Type B pancreatic cell (in vitro differentiated cells): ENCODE measurements around the gene CMKLR1. TPM values are rescaled to one million over a fixed set of nuclear protein-coding genes. Genes with fewer than 3 reads are reported as not detected.

Experiments
- DNase-seq: peaks from one replicate; pipeline ENCODE4 v3.0.0; 2021; ENCODE audit warnings: mixed read lengths; ENCODE audit not compliant: unreplicated experiment; ENCODE audit errors: extremely low spot score
- H3K27ac Mint-ChIP-seq: 2 replicates; pipeline ENCODE4 v1.8.0; 2021; ENCODE audit warnings: mild to moderate bottlenecking, mixed read lengths
- H3K27me3 Mint-ChIP-seq: 2 replicates; pipeline ENCODE4 v1.8.0; 2021; ENCODE audit warnings: mixed read lengths
- H3K36me3 Mint-ChIP-seq: 2 replicates; pipeline ENCODE4 v1.8.0; 2021; ENCODE audit warnings: mixed read lengths
- H3K4me1 Mint-ChIP-seq: one replicate; pipeline ENCODE4 v1.8.0; 2021; ENCODE audit warnings: mixed read lengths; ENCODE audit not compliant: unreplicated experiment
- H3K4me3 Mint-ChIP-seq: 2 replicates; pipeline ENCODE4 v1.8.0; 2021; ENCODE audit warnings: mild to moderate bottlenecking, mixed read lengths
- H3K9me3 Mint-ChIP-seq: 2 replicates; pipeline ENCODE4 v1.8.0; 2021; ENCODE audit warnings: mixed read lengths
- CTCF ChIP-seq: fragments of 200-600 bp; sonication (generic); conservative IDR thresholded peaks from 2 replicates; pipeline ENCODE4 v1.5.0; 2021; ENCODE audit warnings: antibody characterized with exemption, mild to moderate bottlenecking
- total RNA-seq: library from RNA; stranded (reverse); gene quantifications from 2 replicates; pipeline ENCODE4 v1.2.1, GENCODE V29; 2021; ENCODE audit warnings: low replicate concordance

Gene CMKLR1
- total RNA-seq, 1 donor from 2014 or later: 0.97 TPM

DNA sequence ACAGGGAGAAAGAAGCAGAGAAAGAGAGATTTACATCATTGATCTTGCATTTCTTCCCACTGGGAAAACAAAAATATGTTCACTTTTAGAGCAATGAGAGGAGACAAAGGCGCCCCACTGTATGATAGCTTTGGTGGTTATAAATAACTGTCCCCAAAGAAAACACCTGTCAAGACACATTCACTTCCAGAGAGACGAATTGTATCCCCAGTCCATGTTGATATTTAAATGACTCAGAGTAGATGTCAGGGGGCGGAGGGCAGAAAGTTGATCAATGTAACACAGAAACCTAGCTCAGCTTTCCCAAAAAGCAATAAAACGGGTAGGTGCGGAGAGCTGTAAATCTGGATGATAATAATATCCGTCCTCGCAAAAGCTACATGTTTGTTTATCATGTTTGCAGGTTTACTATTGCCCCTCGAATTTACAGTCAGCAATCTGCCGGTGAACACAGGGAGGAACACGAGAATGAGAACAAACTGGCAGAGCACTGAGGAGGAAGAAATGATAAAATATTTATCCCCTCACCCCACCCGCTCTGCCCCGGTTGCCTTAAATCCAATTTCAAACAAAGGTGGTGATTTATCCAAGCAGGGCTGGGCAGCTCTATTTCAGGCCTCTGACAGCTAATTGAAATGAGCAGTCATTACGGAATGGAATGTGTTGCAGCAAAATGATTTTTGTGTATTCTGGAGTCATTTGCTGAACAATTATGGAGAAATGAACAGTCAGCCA, 84.4 kb downstream of the CMKLR1 start:
- peaks cover 5% of the 10 kb centered on the region for H3K9me3 Mint-ChIP-seq
- H3K27ac Mint-ChIP-seq: peak overlapping the region; percentile 7
- H3K36me3 Mint-ChIP-seq: no peaks in the 10 kb centered on the region

GRCh38 chr12:108254030-108254429, 85.1 kb downstream of the CMKLR1 start:
- H3K27me3 Mint-ChIP-seq: peaks cover 19% of the 10 kb centered on the region
- peak overlapping the region; percentile 7 for H3K27ac Mint-ChIP-seq
- H3K9me3 Mint-ChIP-seq: no peaks in the 10 kb centered on the region
- no peak for DNase-seq
- no peak for TF ChIP-seq CTCF
- H3K4me3 Mint-ChIP-seq: no peak overlapping the region
- H3K36me3 Mint-ChIP-seq: peaks cover 3% of the 10 kb centered on the region
- H3K4me1 Mint-ChIP-seq: peaks cover 37% of the 10 kb centered on the region

More for the DNA sequence above, 84.4 kb downstream of the CMKLR1 start:
- TF ChIP-seq CTCF: no peak
- peaks cover 37% of the 10 kb centered on the region for H3K4me1 Mint-ChIP-seq
- H3K27me3 Mint-ChIP-seq: peaks cover 16% of the 10 kb centered on the region
- no peak for DNase-seq
- peak overlapping the region; percentile 3 for H3K4me3 Mint-ChIP-seq

- TF ChIP-seq CTCF: no peak
- H3K9me3 Mint-ChIP-seq: no peaks in the 10 kb centered on the region
- peak overlapping the region; percentile 7 for H3K27ac Mint-ChIP-seq
- no peak for DNase-seq
- H3K36me3 Mint-ChIP-seq: peaks cover 4% of the 10 kb centered on the region
- peaks cover 19% of the 10 kb centered on the region for H3K27me3 Mint-ChIP-seq
- peak overlapping the region; percentile 25 for H3K4me3 Mint-ChIP-seq
- peaks cover 37% of the 10 kb centered on the region for H3K4me1 Mint-ChIP-seq
These were observed 85.6 kb downstream of the CMKLR1 start for GRCh38 chr12:108253540-108253939.

- no peak for DNase-seq
- Mint-ChIP-seq H3K9me3 (no peaks in the 10 kb centered on the region), H3K36me3 (peaks cover 4% of the 10 kb centered on the region), H3K27ac (no peak overlapping the region), H3K4me3 (no peak overlapping the region), H3K4me1 (peaks cover 36% of the 10 kb centered on the region), H3K27me3 (peaks cover 19% of the 10 kb centered on the region)
- no peak for TF ChIP-seq CTCF
These were observed 86.6 kb downstream of the CMKLR1 start for GRCh38 chr12:108252523-108252922.

DNA sequence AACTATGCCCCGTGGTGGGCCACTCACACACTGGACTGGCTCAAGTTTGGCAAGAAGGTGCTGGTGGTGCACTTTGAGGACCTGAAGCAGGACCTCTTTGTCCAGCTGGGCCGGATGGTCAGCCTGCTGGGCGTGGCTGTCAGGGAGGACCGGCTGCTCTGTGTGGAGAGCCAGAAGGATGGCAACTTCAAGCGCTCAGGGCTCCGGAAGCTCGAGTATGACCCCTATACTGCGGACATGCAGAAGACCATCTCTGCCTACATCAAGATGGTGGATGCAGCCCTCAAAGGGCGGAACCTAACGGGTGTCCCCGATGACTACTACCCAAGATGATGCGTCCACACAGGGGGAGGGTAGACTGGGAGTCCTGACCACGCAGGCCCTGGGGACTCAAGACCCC, 91.1 kb downstream of the CMKLR1 start:
- no peak for DNase-seq
- TF ChIP-seq CTCF: no peak
- H3K27ac Mint-ChIP-seq: no peak overlapping the region
- no peaks in the 10 kb centered on the region for H3K9me3 Mint-ChIP-seq
- peaks cover 19% of the 10 kb centered on the region for H3K27me3 Mint-ChIP-seq
- peaks cover 7% of the 10 kb centered on the region for H3K4me1 Mint-ChIP-seq
- no peak overlapping the region for H3K4me3 Mint-ChIP-seq
- peaks cover 4% of the 10 kb centered on the region for H3K36me3 Mint-ChIP-seq
